Measurements from ENCODE around the gene CD4.

DNA sequence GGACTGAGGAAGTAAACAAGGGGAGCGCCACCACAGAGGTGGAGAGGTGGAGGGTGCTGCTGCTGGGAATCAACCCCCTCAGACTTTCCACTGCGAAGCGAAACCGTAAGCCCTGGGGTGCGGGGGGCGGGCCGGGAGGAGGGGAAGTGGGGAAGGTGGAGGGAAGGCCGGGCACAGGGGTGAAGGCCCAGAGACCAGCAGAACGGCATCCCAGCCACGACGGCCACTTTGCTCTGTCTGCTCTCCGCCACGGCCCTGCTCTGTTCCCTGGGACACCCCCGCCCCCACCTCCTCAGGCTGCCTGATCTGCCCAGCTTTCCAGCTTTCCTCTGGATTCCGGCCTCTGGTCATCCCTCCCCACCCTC is 17.0 kb upstream of the CD4 start, which contains the start of gene LAG3:
- TF ChIP-seq, protein P1, sequence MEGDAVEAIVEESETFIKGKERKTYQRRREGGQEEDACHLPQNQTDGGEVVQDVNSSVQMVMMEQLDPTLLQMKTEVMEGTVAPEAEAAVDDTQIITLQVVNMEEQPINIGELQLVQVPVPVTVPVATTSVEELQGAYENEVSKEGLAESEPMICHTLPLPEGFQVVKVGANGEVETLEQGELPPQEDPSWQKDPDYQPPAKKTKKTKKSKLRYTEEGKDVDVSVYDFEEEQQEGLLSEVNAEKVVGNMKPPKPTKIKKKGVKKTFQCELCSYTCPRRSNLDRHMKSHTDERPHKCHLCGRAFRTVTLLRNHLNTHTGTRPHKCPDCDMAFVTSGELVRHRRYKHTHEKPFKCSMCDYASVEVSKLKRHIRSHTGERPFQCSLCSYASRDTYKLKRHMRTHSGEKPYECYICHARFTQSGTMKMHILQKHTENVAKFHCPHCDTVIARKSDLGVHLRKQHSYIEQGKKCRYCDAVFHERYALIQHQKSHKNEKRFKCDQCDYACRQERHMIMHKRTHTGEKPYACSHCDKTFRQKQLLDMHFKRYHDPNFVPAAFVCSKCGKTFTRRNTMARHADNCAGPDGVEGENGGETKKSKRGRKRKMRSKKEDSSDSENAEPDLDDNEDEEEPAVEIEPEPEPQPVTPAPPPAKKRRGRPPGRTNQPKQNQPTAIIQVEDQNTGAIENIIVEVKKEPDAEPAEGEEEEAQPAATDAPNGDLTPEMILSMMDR (IDR thresholded peaks at IDR 0.05) = no peak
- TF ChIP-seq ZFX (IDR thresholded peaks at IDR 0.05; ENCODE audit: borderline replicate concordance) = no peak
